Astrocyte (in vitro differentiated cells and primary cell): ENCODE measurements around the gene ZSCAN10.

Experiments used
- EZH2 ChIP-seq: IDR thresholded peaks from 2 replicates; pipeline ENCODE4 v1.6.1; 2012; ENCODE audit warnings: mild to moderate bottlenecking, low read length, inconsistent platforms; ENCODE audit not compliant: insufficient read depth
- TF ChIP-seq, protein P1 (sequence below): IDR thresholded peaks from 2 replicates; pipeline ENCODE4 v1.5.1; 2011; ENCODE audit warnings: low read depth, mild to moderate bottlenecking, inconsistent platforms, low read length, moderate library complexity; ENCODE audit not compliant: insufficient read depth

DNA sequence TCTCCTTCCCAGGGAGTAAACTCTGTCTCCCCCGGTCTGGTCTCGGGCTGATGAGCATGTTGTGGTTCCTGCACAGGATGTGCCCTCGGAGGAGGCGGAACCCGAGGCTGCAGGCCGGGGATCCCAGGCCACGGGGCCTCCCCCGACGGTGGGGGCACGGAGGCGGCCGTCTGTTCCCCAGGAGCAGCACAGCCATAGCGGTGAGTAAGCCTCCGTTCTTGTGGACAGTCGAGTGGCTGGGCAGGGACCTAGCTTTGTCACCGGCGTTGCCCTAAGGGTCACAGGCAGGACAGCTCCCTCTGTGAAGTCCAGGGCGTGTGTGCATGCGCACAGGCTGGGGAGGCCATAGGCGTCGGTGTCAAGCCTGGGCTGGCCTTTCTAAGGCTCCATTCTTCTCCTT lies 39.2 kb upstream of the ZSCAN10 start:
- TF ChIP-seq, protein P1, sequence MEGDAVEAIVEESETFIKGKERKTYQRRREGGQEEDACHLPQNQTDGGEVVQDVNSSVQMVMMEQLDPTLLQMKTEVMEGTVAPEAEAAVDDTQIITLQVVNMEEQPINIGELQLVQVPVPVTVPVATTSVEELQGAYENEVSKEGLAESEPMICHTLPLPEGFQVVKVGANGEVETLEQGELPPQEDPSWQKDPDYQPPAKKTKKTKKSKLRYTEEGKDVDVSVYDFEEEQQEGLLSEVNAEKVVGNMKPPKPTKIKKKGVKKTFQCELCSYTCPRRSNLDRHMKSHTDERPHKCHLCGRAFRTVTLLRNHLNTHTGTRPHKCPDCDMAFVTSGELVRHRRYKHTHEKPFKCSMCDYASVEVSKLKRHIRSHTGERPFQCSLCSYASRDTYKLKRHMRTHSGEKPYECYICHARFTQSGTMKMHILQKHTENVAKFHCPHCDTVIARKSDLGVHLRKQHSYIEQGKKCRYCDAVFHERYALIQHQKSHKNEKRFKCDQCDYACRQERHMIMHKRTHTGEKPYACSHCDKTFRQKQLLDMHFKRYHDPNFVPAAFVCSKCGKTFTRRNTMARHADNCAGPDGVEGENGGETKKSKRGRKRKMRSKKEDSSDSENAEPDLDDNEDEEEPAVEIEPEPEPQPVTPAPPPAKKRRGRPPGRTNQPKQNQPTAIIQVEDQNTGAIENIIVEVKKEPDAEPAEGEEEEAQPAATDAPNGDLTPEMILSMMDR = no peak
- TF ChIP-seq EZH2 = no peak
